Common myeloid progenitor, CD34-positive (primary cell): ENCODE measurements around the gene MTMR4.

Source experiments
- CTCF ChIA-PET: fragments of 350-600 bp; sonication (Branson Sonifier 250); formaldehyde crosslinking; loops from one replicate; lab custom pipeline; 2021; ENCODE audit warnings: antibody characterized with exemption; lab: Charles Lee
- POLR2A ChIA-PET: fragments of 350-600 bp; sonication (Branson Sonifier 250); formaldehyde crosslinking; loops from one replicate; lab custom pipeline; 2021; ENCODE audit warnings: antibody characterized with exemption; lab: Charles Lee
- DNase-seq, 3 donors: peaks; one replicate each; pipeline versions ENCODE4 v3.0.0 to v3.0.0-alpha.2; 2013
- H3K27ac ChIP-seq, 2 experiments: 1 replicate in 1 of 2; 2 replicates in 1 of 2; pipeline ENCODE4 v1.7.0; 2013; ENCODE audit warnings: inconsistent platforms in 2 of 2, low read length in 2 of 2, mild to moderate bottlenecking in 2 of 2, low read depth in 1 of 2, moderate library complexity in 1 of 2; ENCODE audit not compliant: severe bottlenecking in 2 of 2, insufficient read depth in 1 of 2, poor library complexity in 1 of 2
- H3K27me3 ChIP-seq, 5 experiments: replicated peaks in 2 of 5; 1 replicate in 3 of 5; 2 replicates in 2 of 5; pipeline versions ENCODE4 v1.6.1 to v1.7.0; 2013; ENCODE audit warnings: low read length in 4 of 5, mild to moderate bottlenecking in 2 of 5, moderate library complexity in 2 of 5, inconsistent platforms in 1 of 5; ENCODE audit not compliant: insufficient read depth in 5 of 5, control insufficient read depth in 4 of 5
- H3K36me3 ChIP-seq, 4 experiments: 1 replicate in 2 of 4; 2 replicates in 2 of 4; pipeline versions ENCODE4 v1.6.1 to v1.7.0; 2013; ENCODE audit warnings: low read length in 3 of 4, control low read depth in 1 of 4, mild to moderate bottlenecking in 1 of 4; ENCODE audit not compliant: control insufficient read depth in 4 of 4, insufficient read depth in 4 of 4
- H3K4me1 ChIP-seq, 4 experiments: 1 replicate in 3 of 4; 2 replicates in 1 of 4; pipeline versions ENCODE4 v1.6.1 to v1.7.1; 2013; ENCODE audit warnings: low read length in 3 of 4, mild to moderate bottlenecking in 3 of 4, control low read depth in 1 of 4, inconsistent platforms in 1 of 4, moderate library complexity in 1 of 4; ENCODE audit not compliant: control insufficient read depth in 4 of 4, insufficient read depth in 4 of 4; ENCODE audit errors: control extremely low read depth in 1 of 4
- H3K4me3 ChIP-seq, 7 experiments: 1 replicate in 4 of 7; 2 replicates in 3 of 7; pipeline versions ENCODE4 v1.5.1 to v1.7.0; 2013; ENCODE audit warnings: mild to moderate bottlenecking in 7 of 7, low read length in 6 of 7, moderate library complexity in 6 of 7, inconsistent platforms in 2 of 7, low read depth in 2 of 7, control low read depth in 1 of 7; ENCODE audit not compliant: insufficient read depth in 4 of 7, control insufficient read depth in 1 of 7; ENCODE audit errors: extremely low read depth in 1 of 7
- H3K9me3 ChIP-seq, 5 experiments: 1 replicate in 4 of 5; 2 replicates in 1 of 5; pipeline versions ENCODE4 v1.6.1 to v1.7.1; 2013; ENCODE audit warnings: low read length in 4 of 5, mild to moderate bottlenecking in 2 of 5, inconsistent platforms in 1 of 5, low read depth in 1 of 5, moderate library complexity in 1 of 5; ENCODE audit not compliant: control insufficient read depth in 4 of 5, insufficient read depth in 2 of 5; ENCODE audit errors: control extremely low read depth in 1 of 5
- WGBS: methylation state at CpG from one replicate; pipeline ENCODE4 v1.1.5; 2013; ENCODE audit not compliant: insufficient coverage; 5-methylcytosine and 5-hydroxymethylcytosine counted together

Gene MTMR4

DNA sequence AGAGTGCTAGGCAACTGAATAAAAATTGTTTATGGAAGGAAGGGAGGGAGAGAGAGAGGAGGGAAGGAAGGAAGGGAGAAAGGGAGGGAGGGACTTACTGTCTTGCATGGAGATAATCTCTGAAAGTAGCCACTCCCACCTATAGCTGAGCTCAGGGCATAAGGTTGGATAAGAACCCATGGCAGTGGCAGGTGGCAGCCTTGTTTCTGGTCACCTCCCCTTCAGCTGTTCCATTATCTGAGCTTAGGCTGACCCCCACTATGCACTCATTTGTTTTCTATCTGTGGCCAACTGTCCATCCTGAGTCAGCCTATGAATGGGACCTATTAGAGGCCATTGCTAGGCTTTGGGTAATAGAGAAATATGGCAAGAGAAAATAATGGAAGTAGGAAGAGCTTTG lies 25.3 kb upstream of the MTMR4 start:
- ChIA-PET POLR2A (no interaction called here), CTCF (interaction anchor here (0.9 to 3.8 kb wide), 6 partner anchors 10 to 75 kb away, joined by 3 to 24 read pairs (median 3); no protein-coding TSS in a partner anchor)

GRCh38 chr17:58538811-58539409 lies 24.5 kb upstream of the MTMR4 start:
- CTCF ChIA-PET = interaction anchor here (0.9 to 3.8 kb wide), 4 partner anchors 10 to 39 kb away, joined by 3 to 24 read pairs (median 3); no protein-coding TSS in a partner anchor
- Histone ChIP-seq H3K27me3 (peaks cover 0 to 9% (median 0%) of the 10 kb centered on the region in 5 experiments), H3K4me3 (no peak overlapping the region), H3K36me3 (no peaks in the 10 kb centered on the region), H3K9me3 (no peaks in the 10 kb centered on the region), H3K4me1 (peaks cover 0 to 8% (median 3%) of the 10 kb centered on the region in 4 experiments), H3K27ac (no peak overlapping the region)
- DNase-seq = peak in 1 of 3 donors; percentile 8
- WGBS = 86% methylated on average over 6 of the region's 6 CpGs
- POLR2A ChIA-PET = interaction anchor here (0.8 kb wide), 1 partner anchor 120 kb away, joined by 4 read pairs; no protein-coding TSS in a partner anchor

More for the DNA sequence above, 25.3 kb upstream of the MTMR4 start:
- H3K9me3 ChIP-seq = no peaks in the 10 kb centered on the region
- no peak overlapping the region for H3K27ac ChIP-seq
- H3K4me1 ChIP-seq = peaks cover 0 to 8% (median 3%) of the 10 kb centered on the region in 4 experiments
- DNase-seq = no peak
- H3K4me3 ChIP-seq = no peak overlapping the region
- peaks cover 0 to 9% (median 0%) of the 10 kb centered on the region in 5 experiments for H3K27me3 ChIP-seq
- no peaks in the 10 kb centered on the region for H3K36me3 ChIP-seq

DNA sequence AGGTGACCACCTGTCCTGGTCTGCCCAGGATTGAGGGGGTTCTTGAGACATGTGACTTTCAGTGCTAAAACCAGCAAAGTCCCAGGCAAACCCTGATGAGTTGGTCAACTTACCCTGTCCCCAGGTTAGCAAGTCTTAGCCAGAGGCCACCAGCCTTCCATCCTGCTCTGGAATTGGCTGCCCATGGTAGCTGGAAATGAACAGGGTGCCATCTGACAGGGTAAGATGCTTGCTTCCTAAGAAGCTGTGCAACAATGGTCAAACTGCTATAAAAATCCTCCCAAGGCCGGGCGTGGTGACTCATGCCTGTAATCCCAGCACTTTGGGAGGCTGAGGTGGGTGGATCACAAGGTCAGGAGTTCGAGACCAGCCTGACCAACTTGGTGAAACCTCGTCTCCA lies 22.8 kb upstream of the MTMR4 start:
- no peaks in the 10 kb centered on the region for H3K9me3 ChIP-seq
- ChIA-PET CTCF (interaction anchor here (1.9 to 2.5 kb wide), 2 partner anchors 9 to 18 kb away, joined by 7 to 8 read pairs; no protein-coding TSS in a partner anchor), POLR2A (no interaction called here)
- no peak overlapping the region for H3K27ac ChIP-seq
- DNase-seq = no peak
- no peak overlapping the region for H3K4me3 ChIP-seq
- no peaks in the 10 kb centered on the region for H3K36me3 ChIP-seq
- WGBS = 86% methylated on average over 1 of the region's 4 CpGs
- peaks cover 0 to 16% (median 8%) of the 10 kb centered on the region in 5 experiments for H3K27me3 ChIP-seq
- H3K4me1 ChIP-seq = peaks cover 0 to 11% (median 4%) of the 10 kb centered on the region in 4 experiments

GRCh38 chr17:58536542-58536941 lies 22.1 kb upstream of the MTMR4 start:
- POLR2A ChIA-PET = no interaction called here
- Histone ChIP-seq H3K27me3 (peaks cover 0 to 20% (median 8%) of the 10 kb centered on the region in 5 experiments), H3K4me3 (no peak overlapping the region), H3K27ac (no peak overlapping the region), H3K36me3 (no peaks in the 10 kb centered on the region), H3K4me1 (peaks cover 0 to 16% (median 9%) of the 10 kb centered on the region in 4 experiments), H3K9me3 (no peaks in the 10 kb centered on the region)
- 96% methylated on average over 3 of the region's 3 CpGs for WGBS
- CTCF ChIA-PET = interaction anchor here (1.9 to 2.5 kb wide), 3 partner anchors 8 to 17 kb away, joined by 6 to 8 read pairs (median 7); no protein-coding TSS in a partner anchor
- no peak for DNase-seq

DNA sequence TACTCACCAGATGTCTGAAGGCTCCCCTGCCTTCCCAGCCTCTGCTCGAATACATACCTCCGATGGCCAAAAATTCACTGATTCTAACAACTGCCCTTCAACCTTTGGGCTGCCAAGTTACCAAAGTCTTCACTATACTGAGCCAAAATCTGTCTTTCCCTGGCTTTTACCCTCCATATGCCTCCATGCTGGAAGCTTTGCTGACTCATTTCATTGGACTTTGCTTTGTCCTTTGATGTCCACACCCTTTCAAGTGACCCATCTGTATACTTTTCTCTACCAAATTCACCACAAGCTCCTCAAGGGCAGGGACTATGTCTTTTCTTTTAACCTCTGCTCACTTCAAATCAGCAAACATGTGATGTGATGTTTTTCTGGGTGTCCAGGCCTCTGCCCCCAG lies 21.0 kb upstream of the MTMR4 start:
- CTCF ChIA-PET = interaction anchor here (0.8 to 2.1 kb wide), 2 partner anchors 10 to 28 kb away, joined by 3 to 6 read pairs; no protein-coding TSS in a partner anchor
- POLR2A ChIA-PET = no interaction called here
- WGBS = 94% methylated on average over 2 of the region's 2 CpGs

DNA sequence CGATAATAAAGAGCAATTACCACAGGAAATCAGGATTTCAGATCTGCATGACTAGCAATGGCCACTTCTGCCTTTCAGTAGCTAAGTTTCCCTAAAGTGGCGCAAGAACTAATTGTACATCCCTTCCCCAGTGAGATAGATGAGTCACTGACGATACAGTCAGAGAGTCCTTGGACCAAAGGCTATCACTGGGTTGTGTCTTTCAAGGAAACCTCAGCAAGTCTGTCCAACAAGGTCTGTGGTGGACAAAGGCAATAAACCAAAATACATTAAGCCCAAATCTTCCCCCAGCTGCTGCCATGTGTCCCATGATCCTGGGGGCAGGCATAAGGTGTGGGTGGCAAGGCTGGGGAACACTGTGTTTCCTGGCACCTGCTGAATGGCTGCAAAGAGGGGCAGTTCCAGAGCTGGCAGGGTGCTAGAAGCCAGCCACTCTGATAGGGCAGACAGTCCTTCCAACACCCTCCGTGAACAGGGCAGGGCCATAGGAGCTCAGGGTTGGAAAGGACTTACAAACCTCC lies 20.5 kb upstream of the MTMR4 start:
- Histone ChIP-seq H3K9me3 (no peaks in the 10 kb centered on the region), H3K4me1 (peaks cover 0 to 20% (median 13%) of the 10 kb centered on the region in 4 experiments), H3K4me3 (no peak overlapping the region), H3K36me3 (no peaks in the 10 kb centered on the region), H3K27ac (no peak overlapping the region), H3K27me3 (peaks cover 0 to 36% (median 18%) of the 10 kb centered on the region in 5 experiments)
- WGBS = 94% methylated on average over 4 of the region's 4 CpGs
- ChIA-PET CTCF (interaction anchor here (0.8 to 2.1 kb wide), 2 partner anchors 10 to 28 kb away, joined by 3 to 6 read pairs; no protein-coding TSS in a partner anchor), POLR2A (no interaction called here)
- peak in 2 of 3 donors; percentile 25 to 29 for DNase-seq

More for the DNA sequence above, 21.0 kb upstream of the MTMR4 start:
- Histone ChIP-seq H3K9me3 (no peaks in the 10 kb centered on the region), H3K4me3 (no peak overlapping the region), H3K36me3 (no peaks in the 10 kb centered on the region), H3K27ac (no peak overlapping the region), H3K27me3 (peaks cover 0 to 32% (median 16%) of the 10 kb centered on the region in 5 experiments), H3K4me1 (peaks cover 0 to 20% (median 13%) of the 10 kb centered on the region in 4 experiments)
- DNase-seq = no peak
